GM18507 (cell line): Measurements from ENCODE around the gene TRIP4.
"Not testable (repeated sequence)": the region's sequence is repeated elsewhere in the genome, so short reads cannot be mapped to it uniquely, and the experiment has no call there.

Source experiments
- DNase-seq: peaks from one replicate; pipeline ENCODE4 v3.0.0; 2011; ENCODE audit warnings: low read depth; ENCODE audit not compliant: insufficient read length; ENCODE audit errors: extremely low spot score
- FAIRE-seq: peaks from 2 replicates; lab custom pipeline; 2011; peaks lifted over from hg19 to GRCh38; lab: Jason Lieb, UNC

Gene TRIP4

DNA sequence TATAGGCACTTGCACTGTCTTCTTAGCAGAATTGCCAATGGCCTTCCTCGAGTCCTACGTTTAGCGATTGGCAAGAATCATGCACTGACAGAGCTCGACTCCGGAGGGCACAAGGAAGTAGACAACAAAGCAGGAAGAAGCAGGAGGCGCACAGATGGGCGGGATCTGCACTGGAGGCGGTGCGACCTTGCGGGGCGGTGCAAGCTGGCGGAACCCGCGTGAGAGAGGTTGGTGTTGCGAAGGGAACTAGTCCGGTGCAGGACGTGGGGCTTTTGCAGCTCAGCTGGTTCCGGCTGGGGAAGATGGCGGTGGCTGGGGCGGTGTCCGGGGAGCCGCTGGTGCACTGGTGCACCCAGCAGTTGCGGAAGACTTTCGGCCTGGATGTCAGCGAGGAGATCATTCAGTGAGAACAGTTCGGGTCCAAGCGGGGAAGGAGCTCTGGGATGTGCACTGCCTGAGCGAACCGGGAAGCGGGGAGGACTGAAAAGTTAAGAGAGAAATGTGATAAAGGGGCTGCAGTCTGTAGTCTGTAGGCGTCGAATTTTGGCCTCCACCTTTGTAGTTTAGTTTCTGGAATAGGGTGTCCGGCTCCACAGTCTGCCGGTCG, at the start of gene TRIP4:
TSS of gene TRIP4 (plus strand) at position 275 of the 607 bp plus-strand sequence. CDS start at position 303, 28 bp downstream.
- peak; percentile 84 for DNase-seq
- FAIRE-seq, result peak; percentile 98

DNA sequence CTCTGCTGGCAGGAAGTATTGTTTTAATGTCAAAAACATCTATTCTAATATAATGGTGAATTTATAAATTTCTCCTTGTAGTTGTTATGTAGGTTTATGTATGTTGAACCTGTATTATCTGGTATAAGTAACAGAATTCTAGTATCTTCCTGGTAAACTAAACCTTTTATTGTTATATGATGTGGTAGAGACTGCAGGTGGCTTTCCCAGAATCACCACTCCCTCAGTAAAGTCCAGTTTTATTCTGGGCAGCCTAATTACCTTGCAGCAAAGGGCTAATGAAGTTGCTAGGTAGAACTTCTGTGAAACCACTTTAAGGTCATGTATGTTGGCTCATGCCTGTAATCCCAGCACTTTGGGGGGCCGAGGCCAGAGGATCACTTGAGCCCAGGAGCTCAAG, 47.3 kb upstream of the TRIP4 start:
- no peak for FAIRE-seq

DNA sequence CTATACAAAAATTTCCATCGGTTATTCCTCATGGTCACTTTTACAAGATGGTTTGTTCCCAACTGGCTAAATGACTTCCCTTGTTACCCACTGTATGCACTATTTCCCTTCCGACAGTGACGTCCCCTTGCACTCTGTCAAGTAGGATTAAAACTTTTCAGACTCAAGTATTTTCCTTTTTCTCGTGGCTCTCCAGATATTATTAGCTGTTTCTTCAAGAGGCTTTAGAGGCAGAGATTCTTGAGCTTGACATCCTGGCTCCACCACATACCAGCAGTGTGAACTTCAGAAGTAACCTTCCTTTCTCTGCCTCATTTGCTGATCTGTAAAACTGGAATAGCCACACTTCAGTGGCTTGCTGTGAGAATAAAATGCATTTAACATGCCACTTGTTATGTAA, 45.7 kb upstream of the TRIP4 start:
- no peak for FAIRE-seq

More for the DNA sequence above, 47.3 kb upstream of the TRIP4 start:
- DNase-seq, result no peak

DNA sequence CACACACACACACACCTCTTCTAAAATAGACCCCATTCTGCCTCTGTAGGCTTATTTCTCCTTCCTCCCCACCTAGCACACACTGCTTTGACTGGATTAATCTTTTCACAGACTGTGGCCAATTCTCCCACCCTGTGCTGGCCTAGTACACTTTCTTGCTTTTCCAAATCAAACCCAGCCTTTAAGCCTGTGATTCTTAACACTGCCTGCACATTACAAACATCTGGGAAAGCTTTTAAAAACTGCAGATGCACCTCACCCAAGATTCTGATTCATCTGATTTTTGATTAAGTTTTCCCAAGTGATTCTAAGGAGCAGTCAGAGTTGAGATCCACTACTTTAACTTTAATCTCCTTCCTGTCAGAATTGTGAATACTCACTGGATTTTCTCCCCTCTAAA, 44.4 kb upstream of the TRIP4 start:
- FAIRE-seq, result no peak
- no peak for DNase-seq

More for the DNA sequence above, 45.7 kb upstream of the TRIP4 start:
- no peak for DNase-seq

DNA sequence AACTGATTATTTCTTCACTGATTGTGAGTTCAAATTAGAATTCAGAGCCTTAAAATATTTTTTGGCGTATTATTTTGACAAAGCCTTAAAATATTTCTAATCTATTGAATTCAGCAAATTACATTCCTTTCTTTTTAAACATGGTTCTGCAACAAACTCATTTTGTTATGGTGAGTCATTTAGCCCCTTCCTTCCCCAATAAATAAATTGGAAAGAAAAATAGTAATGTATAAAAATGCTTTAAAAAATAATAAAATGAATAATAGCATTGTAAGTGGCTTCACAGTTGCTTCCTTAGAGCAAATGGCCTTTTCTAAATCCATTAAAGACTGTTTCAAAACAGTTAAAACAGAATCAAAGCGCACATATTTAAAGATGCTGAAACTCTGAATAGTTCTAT, 43.8 kb upstream of the TRIP4 start:
- FAIRE-seq (no peak), DNase-seq (no peak)

DNA sequence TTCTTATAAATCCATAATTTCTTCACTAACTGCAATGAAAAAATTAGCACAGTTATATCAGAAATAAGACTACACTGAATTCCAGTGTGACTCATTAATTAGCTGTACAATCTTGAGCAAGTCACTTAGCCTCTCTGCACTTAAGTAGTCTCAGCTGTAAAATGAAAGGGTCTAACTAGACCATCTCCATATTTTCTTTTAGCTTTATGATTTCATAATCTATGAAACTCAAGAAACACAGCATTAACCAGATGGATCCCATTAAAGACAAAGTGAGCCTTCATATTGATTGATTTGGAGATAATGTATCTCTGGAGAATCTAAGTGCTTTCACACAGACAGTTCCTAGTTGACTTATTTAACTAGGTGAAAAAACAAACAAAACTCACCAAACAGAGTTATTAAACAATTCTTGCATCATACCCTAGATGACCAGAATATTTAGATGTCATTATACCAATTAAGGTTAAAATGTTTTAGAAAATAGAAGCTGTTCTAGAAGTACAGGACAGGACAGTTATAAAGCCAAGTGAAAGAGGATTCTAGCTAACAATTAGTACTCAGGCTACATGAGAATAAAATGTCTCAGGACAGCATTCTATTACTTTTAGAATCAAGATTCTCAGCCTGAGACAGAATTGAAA, 42.9 kb upstream of the TRIP4 start:
- FAIRE-seq (no peak), DNase-seq (no peak)

DNA sequence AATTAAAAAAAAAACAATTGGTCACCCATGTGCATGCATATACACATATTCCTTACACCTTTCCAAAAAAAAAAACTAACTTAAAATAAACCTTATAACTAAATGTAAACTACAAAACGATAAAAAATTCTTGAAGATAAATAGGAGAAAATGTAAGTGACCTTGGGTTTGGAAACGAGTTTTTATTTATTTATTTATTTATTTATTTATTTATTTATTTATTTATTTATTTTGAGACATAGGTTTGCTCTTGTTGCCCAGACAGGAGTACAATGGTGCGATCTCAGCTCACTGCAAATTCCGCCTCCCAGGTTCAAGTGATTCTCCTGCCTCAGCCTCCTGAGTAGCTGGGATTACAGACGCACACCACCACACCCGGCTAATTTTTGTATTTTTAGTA, 41.4 kb upstream of the TRIP4 start:
- FAIRE-seq, DNase-seq: not testable (repeated sequence)

DNA sequence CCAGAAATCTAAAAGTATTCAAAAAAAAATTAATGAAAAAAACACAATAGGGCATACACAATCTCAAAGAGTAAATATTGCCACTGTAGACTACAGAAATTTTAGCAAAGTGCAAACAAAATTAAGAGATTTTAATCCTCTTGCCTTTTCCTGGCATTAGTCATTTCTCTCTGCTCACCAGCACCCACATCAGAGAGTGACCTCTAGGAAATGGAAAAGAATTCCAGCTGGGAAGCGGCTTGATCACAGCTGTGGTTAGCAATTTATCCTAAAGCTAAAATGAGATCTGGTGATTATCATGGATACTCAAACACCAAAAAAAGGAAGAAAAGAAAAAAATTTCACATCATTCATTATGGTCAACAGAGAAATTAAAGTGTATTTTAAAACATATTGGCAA, 39.2 kb upstream of the TRIP4 start:
- DNase-seq (no peak), FAIRE-seq (no peak)

DNA sequence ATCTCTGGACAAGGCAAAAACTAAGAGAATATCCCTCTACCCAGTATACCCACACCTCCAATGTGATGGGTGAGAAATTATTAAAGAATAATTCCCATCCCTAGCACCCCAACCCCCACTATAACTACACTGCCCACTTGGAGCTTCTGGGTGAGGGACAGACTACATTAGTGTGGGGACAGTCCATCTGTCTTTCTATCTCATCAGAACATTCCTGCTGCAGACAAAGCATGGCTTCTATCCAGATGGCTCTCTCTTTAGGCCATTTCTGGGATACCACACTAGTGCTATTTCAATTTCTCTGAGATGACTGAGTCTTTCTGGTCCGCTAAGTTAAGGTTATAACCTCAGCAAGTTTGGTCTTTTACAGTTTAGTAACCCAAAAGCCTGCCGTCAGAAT, 38.3 kb upstream of the TRIP4 start:
- no peak for FAIRE-seq
- no peak for DNase-seq

DNA sequence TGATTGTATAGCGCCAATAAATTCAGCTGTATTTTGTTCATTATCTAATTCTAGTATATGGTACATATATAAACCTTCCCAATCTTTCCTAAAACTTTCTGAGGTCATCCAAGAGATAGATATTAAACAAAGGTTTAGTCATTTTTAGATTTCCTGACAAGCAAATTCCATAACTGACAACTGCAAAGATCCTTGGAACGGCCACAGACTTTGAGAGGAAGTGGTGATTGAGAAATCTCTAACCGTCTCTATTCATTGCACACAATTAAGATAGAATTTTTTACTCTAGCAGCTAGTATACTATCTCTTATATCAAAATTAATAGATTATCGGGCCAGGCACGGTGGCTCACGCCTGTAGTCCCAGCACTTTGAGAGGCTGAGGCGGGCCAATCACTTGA, 36.4 kb upstream of the TRIP4 start:
- no peak for FAIRE-seq

DNA sequence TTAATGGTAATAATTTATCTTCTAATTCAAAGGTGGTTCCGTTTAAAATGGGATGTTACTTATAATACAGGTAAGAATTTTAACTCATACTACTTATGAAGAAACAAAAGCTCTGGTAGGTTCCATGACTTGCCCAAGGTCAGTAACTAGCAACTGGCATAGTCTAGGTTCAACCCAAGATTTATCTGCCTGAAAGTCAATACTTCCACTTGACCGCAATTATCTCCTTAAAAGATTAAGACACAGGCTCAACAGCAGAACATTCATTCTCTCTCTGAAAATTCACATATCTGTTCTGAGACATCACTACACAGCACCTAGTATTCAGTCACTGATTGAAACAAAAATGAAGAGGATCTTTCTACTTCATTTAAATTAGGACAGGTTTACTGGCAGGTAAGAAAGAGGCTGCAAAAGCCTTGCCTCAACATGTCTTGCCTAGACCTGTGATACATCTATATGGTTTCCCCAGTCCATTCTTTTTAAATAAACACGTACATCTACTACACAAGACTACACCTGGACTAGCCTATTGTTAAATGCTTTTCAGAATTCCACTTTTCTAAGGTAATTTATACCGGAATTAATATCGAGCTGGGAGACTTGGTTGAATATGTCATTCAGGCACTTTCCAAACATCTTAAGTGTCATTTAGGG, 32.8 kb upstream of the TRIP4 start:
- DNase-seq, result no peak
- no peak for FAIRE-seq

More for the DNA sequence above, 36.4 kb upstream of the TRIP4 start:
- no peak for DNase-seq

DNA sequence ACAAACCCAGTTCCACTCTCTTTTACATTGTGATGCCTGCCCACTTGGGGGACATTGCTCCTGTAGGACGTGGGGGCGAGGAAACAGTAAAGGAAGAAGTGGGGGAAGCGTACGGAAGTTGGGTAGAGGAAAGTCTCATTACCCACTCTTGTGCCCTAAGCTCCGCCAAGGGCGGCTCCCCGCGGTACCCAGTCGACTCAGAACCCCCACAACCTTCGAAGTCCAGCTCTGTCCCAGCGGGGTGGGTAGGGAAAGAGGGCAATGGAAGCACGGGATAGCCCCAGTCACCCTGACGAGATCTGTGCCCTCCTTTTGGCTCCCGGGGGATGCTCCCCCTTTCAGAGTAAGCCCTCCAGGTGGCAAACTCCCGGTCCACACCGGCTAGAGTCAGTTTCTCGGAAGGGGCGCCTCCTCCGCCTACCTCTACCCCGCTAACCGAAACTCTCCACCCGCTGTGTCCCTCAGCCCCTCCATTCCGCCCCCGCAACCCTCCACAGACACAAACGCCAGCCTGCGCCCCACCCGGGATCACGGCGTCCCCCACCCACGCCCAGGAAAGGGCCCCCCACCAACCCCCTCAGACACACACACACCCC, 32.2 kb upstream of the TRIP4 start:
- no peak for DNase-seq

DNA sequence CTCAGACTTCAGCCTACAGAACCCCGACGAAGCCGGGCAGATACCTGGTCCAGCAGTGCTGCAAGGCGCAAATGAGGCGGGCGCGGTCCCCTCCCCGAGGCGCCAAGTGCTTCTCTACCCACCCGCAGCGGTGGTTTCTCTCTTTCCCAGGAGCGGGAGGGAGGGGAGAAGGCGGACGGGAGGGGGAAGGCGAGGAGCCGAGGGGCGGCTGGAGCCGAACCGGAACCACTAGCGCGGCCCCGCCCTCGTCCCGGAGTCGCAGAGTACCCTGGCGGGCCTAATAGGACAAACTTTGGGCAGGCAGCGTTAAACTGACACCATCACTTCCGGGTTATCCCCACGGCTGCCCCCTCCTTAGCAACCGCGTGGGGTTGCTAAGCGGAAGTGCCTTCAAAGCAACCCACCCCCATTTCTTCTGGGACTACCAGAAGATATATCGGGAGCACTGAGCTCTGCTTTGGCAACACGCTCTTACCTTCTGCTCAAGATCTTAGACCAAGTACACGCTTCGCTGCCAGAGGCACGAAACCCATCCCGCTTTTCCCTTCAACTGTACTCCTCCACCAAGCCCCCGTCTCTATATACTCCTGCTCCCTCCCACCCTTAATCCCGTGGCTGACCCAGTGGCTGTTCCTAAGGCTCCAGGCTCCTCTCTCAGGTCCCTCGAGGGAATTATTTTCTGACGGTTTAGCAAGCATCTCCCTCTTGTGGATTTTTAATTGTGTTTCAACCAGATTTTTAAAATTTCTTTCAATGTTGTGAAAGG, 31.5 kb upstream of the TRIP4 start, which contains the start of gene CSNK1G1:
TSS of gene CSNK1G1 (minus strand) at position 230 of the 766 bp plus-strand sequence. CDS start 55,674 bp downstream, outside the sequence.
- DNase-seq, result peak; percentile 72
- peak; percentile 95 for FAIRE-seq

More for the DNA sequence above, 32.2 kb upstream of the TRIP4 start:
- FAIRE-seq, result no peak

DNA sequence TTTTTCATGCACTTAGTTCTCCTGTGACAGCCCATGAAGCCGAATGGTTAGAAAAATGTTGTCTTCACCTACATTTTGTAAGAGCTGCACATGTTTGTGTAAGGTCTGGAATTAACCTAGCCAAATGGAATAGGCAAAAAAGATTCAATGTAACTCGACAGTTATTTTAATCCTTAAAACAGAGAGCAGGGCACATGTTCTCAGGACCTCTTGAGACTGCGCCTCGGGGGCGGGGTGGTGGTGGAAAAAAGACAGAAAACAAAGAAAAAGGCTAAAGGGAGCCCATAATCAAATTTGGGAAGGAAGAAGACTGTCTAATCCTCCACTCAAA, 31.0 kb upstream of the TRIP4 start:
- FAIRE-seq (no peak), DNase-seq (no peak)

DNA sequence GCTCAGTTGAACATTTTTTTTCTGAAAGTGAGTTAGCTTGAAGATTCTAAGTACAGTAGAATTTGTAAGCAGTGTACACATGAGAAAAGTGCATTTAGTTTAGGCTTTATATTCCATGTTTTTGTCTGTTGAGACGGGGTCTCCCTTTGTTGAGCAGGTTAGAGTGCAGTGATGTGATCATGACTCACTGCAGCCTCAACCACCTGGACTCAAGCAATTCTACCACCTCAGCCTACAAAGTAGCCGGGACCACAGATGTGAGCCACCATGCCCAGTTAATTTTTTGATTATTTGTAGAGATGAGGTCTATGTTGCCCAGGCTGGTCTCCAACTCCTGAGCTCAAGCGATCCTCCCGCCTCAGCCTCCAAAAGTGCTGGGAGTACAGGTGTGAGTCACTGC, 26.4 kb upstream of the TRIP4 start:
- DNase-seq, result no peak
- FAIRE-seq, result no peak

DNA sequence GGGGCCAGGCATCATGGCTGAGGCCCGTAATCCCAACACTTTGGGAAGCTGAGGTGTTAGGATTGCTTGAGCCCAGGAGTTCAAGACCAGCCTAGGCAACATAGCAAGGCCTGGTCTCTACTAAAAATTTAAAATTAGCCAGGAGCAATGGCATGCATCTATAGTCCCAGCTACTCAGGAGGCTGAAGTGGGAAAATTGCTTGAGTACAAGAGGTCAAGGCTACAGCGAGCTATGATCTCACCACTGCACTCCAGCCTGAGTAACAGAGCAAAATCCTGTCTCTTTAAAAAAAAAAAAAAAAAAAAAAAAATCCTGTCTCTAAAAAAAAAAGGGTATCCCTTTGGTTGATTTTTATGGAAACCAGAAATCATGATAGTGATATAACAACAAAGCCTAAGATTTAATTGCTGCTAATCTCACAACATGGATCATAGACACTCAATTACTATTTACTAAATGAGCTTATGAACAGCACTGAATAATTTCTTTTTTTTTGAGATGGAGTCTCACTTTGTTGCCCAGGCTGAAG, 18.5 kb upstream of the TRIP4 start:
- no peak for FAIRE-seq
- DNase-seq, result no peak

DNA sequence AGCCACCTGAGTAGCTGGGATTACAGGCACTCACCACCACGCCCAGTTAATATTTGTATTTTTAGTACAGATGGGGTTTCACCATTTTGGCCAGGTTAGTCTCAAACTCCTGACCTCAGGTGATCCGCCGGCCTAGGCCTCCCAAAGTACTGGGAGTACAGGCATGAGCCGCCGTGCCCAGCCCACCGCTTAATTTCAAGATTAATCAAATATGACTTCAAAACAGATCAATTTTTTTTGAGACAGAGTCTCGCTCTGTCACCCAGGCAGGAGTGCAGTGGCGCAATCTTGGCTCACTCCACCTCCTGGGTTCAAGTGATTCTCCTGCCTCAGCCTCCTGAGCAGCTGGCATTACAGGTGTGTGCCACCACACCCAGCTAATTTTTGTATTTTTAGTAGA, 16.3 kb upstream of the TRIP4 start:
- DNase-seq, FAIRE-seq: not testable (repeated sequence)

DNA sequence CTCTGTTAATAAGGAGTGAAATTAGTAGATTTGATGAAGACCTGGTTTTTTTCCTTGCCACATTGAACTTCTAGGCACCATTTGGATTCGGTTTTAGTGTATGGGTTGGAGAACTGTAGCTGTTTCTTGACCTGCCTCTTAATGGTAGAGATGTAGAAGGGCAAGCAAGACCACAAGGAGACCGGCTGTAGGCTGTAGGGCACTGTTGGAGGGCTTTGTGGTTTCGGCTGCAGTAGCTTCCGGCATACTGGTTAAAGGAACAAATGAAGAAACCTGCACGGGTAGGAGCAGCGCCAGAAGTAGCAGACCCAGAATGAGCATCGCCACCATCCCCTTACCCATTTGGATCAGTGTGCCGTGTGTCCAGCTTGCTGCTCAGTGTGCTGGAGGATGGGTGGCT, 14.3 kb upstream of the TRIP4 start:
- no peak for FAIRE-seq
- DNase-seq, result no peak

DNA sequence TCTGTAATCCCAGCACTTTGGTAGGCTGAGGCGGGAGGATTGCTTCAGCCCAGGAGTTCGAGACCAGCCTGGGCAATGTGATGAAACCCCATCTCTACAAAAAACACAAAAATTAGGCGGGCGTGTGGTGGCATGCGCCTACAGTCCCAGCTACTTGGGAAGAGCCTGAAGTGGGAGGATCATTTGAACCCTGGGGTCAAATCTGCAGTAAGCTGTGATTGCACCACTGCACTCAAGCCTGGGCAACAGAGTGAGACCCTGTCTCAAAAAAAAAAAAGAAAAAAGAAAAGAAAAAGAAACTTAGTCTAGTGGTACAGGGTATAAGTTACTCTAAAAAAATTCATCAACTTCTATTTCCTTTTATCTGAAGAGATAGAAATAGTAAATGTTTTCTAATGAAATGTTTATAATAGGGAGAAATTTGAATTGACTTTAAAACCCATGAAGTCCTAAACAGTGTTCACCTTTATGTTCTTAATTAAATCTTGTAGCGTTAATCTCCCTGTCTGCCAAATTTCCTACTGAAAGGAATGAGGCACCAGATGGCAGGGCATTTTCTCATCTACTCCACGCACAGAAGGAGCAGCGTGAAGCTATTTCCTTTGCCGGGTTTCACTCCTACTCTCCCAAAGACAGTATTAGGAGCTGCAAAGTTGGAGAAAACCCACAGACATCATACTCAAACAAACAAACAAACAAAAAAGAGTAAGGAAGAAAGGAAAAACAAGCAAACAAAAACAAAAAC, 8.2 kb upstream of the TRIP4 start:
- no peak for DNase-seq
- no peak for FAIRE-seq
